Stimulated activated CD8-positive, alpha-beta memory T cell treated with anti-CD3 and anti-CD28 coated beads, Interleukin-15, amount 100 ng/mL, for 48 hours (primary cell): ENCODE results near the gene RNF144A.
"Not testable (repeated sequence)": the region's sequence is repeated elsewhere in the genome, so short reads cannot be mapped to it uniquely, and the experiment has no call there.

Experiments used
- DNase-seq, 2 donors: peaks; one replicate each; pipeline ENCODE4 v3.0.0-alpha.2; 2020; ENCODE audit warnings: low read depth in 2 of 2

Gene RNF144A

GRCh38 chr2:6971502-6971901 is 54.3 kb downstream of the RNF144A start:
- DNase-seq: no peak

DNA sequence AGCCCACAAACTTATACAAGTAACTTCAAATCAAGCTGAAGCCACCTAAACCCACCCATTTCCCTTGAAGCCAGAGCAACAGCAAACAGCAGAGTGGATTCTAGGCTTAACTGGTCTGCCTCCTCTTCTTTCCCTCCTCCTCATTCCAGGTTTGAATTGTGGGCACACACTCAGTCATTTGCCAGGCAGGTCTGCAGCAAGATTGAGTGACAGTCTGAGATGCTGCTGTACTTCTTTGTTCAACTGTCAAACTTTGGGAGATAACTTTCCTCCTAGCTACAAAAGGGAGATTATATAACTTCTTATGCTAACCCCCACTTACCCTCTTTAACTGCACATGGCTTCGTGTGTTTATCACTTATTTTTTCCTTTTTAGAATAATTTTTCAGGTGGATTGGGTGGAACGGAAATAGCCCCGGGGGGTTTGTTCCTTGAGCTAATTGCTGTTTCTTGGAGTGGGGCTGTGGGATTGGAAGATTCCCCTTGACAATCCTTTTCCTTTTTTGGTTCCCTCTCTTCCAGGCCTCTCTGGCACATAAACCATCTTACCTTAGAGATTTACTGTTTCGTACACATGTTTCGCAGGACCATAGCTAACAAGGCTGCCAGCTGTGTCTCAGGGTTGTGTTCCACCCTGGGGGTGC is 55.0 kb downstream of the RNF144A start:
- no peak for DNase-seq

GRCh38 chr2:6973895-6974545 is 56.8 kb downstream of the RNF144A start:
- no peak for DNase-seq

DNA sequence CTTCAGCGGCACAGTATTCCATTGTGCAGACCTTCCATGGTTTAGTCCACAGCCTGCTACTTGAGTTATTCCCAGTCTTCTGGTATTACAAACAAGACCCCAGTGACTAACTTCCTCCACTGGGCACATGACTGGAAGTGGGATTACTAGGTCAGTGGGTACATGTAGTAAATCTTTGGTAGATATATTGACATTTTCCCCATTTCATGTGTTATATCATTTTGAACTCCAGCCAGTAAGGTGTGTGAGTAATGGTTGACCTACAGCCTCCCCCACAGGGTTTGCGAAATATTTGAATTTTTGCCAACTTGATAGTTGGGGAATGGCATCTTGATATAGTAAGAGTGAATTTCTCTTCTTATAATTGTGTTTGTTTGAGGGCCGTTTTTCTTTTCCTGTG is 58.8 kb downstream of the RNF144A start:
- DNase-seq: no peak

DNA sequence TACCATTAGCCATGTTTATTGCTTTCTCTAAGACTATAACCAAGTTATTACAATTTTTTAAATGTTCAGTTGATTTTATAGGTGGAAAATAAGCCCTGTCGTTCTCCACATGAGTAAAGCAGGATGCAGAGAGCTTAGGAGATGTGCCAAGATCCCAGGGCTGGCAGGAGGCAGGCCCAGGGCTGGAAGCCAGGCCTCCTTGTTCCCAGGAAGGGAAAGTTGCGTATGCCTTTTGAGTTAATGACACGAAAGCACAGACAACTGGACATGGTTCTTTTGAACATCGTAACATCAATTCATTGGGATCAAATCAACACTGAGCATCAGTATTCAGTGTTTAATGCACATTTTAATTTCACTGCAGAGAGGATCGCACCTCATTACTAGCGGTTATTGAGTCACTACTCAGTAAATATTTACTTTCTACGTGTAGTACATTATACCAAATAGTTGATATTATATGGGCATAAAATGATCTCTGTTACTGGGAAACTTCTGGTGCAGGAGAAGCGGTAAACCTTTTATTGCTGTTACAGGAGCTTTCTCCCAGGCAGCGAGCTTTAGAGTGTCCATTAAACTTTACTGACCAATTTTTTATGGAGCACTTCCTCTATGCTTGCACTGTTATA is 60.0 kb downstream of the RNF144A start:
- DNase-seq: no peak

DNA sequence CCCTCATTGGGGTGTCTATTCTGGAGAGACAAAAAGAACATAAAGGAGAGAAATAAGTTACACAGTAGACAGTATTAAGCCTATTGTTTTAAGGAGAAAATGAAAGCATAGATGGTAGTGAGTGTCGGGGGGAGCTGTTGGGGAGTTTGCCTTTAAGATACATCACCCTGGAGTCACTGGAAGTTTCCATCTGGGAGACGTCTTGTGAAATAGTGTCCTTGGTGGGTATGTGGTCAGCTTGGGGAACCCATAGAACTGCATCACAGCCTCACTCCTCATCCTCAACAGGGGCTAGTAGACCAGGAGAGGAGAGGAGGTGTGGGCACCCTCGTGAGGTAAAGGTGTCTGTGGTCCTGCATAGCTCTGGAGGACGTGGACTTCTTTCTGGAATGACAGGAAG is 60.6 kb downstream of the RNF144A start:
- no peak for DNase-seq

DNA sequence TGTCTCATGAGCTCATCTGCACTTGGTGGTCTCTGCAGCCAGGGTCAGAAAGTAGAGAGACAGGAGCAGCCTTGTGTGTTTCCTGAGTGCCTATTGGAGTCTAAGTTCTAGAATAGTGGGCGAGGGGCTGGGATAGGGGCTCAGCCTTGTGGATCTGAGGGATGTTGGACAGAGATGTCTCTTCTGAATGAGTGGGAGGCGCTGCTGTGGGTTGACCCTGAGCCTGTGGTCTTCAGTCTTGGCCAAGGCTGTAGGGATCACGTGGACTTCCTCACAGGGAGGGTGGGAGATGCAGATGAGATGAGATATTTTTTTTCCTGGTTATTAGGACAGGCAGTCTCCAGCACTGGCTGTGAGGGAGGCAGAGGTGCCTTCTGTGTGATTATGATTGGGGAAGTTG is 61.8 kb downstream of the RNF144A start:
- DNase-seq: no peak

GRCh38 chr2:6982449-6982848 is 65.2 kb downstream of the RNF144A start:
- no peak for DNase-seq

DNA sequence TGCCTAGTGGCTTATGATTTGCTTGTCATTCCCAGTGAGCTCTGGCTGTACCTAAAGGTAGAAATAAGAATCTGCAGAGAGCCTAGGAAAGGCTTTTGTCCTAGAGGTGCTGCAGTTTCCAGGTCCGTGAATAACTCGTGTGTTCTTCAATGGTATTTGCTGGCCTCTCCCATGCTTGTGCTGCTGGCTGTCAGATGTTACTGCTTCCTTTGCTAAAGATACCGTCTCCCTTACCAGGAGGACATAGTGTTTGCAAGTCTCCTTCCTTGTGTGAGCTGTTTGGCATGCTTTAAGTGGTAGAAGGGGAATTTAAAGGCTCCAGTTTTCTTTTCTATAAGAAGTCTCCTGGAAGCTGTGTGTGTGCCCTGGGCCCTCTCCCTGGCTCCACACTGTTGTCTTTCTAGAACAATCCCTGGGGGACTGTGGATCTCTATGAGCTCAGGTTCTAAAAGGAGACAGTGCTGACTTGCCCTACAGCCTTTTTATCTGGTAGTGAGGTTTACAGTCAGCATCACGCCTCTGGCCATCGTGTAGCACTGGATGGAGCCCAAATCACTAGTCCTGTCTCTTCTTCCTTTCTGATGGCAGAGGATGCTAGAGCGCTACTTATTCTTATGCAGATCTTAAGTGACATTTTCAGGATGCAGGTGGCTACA is 65.8 kb downstream of the RNF144A start:
- no peak for DNase-seq

DNA sequence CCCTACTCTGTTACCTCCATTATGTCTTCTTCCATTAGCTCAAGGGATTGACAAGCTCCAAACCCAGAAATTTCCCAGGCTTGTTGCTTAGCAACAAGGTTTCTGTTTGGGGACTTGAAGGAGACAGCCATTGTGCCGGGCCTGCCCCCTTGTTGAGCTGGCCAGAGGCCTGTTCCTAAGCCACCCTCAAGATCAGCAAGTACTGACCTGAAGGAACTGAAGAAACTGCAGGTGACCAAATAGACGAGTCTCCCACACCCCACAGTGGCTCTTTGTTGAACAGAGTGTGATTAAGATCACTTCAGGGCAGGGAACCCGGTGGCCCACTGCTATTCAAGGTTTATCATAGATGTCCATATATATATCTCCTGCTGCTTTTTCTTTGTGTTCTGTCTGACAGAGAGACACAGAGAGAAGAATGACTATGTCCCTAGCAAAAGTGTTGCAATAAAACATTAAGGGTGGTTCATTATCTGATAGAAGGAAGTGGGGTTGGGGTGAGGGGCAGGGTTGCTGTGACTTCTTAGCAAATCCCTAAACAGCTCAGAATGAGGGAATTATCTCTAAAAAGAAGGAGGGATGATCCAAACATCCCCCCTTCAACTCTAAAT is 69.2 kb downstream of the RNF144A start:
- DNase-seq: no peak

DNA sequence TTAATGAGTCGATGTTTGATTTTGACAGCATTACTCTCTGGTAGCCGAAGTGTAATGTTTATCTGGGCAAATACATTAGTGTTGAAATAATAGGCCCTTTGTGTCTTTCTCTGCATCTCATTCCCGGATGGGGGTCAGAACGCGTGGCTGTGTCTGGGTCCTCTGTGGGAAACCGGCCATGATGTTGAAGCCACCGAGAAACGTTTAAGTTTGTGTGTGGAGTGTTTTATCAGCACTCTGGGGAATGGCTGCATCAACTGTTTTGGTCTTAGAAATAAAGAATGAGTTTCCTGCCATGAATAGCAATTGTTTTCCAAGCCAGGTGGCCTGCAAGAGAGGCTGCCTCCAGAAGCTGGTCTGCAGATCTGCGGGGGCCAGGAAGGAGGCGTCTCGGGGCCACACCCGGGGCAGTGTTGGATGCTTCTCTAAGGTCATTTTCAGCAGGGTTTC is 69.7 kb downstream of the RNF144A start:
- no peak for DNase-seq

- no peak for DNase-seq
Observed at GRCh38 chr2:6990871-6991270, 73.7 kb downstream of the RNF144A start.

- DNase-seq: no peak
Observed at GRCh38 chr2:6992794-6993228, 75.6 kb downstream of the RNF144A start.

DNA sequence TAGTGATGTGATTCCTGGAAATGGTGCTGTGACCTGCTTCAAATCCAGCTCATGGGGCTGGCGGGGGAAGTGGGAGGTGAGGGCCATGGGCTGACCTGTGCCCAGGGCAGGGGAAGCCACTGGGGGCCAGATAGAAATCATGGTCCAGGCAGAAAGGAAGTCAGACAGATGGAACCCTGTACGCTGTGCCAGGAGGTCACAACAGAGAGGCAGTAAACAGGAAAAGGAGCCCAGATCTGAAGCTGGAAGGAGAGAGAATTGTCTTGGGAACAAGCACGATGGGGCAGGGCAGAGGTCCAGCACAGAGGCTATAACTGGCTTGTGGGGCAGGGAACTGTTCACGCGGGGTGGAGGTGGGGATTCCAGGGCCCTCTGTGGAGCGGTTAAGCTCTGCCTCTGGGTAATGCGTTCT is 76.0 kb downstream of the RNF144A start:
- DNase-seq: no peak

DNA sequence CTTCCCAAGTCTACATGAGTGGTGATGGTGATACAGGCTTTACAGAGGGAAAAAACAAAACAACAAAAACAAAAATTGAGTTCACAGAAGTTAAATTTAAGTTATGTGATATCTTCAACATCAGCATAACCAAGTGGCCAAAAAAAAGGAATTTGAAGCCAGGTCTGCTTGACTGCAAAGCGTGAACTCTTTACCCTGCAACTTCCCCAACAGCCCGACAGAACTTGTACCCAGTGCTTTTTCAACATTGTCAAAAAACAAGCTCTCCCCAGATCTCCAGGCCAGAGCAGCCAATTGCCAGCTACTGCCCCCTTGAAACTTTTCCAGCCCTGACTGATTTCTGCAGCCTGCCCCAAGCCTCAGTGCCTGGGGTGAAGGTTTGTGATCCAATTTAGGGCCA is 76.7 kb downstream of the RNF144A start:
- no peak for DNase-seq

GRCh38 chr2:6994536-6995128 is 77.4 kb downstream of the RNF144A start:
- no peak for DNase-seq

DNA sequence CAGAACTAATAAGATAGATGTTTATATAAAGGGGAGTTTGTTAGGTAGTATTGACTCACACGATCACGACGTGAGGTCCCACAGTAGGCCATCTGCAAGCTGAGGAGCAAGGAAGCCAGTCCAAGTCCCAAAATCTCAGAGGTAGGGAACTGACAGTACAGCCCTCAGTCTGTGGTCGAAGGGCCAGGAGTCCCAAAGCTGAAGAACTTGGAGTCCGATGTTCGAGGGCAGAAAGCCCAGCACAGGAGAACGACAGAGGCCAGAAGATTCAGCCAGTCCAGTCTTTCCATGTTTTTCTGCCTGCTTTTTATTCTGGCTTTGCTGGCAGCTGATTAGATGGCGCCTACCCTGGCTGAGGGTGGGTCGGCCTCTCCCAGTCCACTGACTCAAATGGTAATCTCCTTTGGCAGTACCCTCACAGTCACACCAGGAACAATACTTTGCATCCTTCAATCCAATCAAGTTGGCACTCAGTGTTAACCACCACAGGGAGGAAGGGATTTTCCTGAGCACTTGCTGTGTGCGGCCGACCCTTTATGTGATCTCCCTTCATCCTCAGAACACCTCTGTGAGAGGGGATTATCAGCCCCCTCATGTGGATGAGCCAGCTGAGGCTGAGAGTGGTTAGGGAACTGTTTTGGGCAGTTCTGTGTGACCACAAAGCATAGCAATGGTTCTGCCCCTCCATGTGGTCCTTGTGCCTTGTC is 78.3 kb downstream of the RNF144A start:
- DNase-seq: no peak

- DNase-seq: no peak
Observed at GRCh38 chr2:6999211-6999877, 82.1 kb downstream of the RNF144A start.

DNA sequence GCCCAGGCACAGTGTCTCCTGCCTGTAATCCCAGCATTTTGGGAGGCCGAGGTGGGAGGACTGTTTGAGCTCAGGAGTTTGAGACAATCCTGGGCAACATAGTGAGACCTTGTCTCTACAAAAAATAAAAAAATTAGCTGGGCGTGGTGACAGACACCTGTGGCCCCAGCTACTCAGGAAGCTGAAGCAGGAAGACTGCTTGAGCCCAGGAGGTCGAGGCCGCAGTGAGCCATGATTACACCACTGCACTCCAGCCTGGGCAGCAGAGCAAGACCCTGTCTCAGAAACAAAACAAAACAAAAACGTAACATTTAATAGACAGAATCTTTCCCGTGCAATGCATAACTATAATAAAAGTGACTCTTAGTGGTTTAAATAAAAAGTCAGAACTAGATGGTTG is 84.2 kb downstream of the RNF144A start:
- not testable (repeated sequence) for DNase-seq

GRCh38 chr2:7003895-7004294 is 86.7 kb downstream of the RNF144A start:
- no peak for DNase-seq

GRCh38 chr2:7004636-7005035 is 87.4 kb downstream of the RNF144A start:
- DNase-seq: no peak
